ENCODE results near the gene MFNG.

- TF ChIP-seq CTCF (IDR thresholded peaks at IDR 0.05) (no peak), POLR2A (IDR thresholded peaks at IDR 0.05) (no peak)
These were observed 37.6 kb downstream of the MFNG start for GRCh38 chr22:37448516-37449127.

All from thyroid gland (tissue), 4 donors.